Heart right ventricle (tissue), 16 donors: ENCODE results near the gene MYO5A. TPM values are rescaled to one million over a fixed set of nuclear protein-coding genes. Genes with fewer than 3 reads are reported as not detected.

Experiments used
- ATAC-seq, 8 donors: fragments of 200-7000 bp; cut with Tn5 transposase; one replicate each; pipeline ENCODE4 v1.9.1; 2020; ENCODE audit warnings: mild to moderate bottlenecking in 8 of 8, moderate library complexity in 8 of 8, moderate number of reproducible peaks in 1 of 8
- DNase-seq, 2 donors: peaks; one replicate each; pipeline ENCODE4 v3.0.0-alpha.2; 2020
- H3K27ac ChIP-seq, 10 donors: fragments of 200-600 bp; sonication (generic) in 2 of 10; one replicate each; pipeline versions ENCODE4 v1.5.0 to v1.8.0; 2020 to 2022; ENCODE audit warnings: mild to moderate bottlenecking in 3 of 10
- H3K27me3 ChIP-seq, 7 donors: fragments of 200-600 bp; one replicate each; pipeline ENCODE4 v1.8.0; 2021 to 2022; ENCODE audit warnings: mild to moderate bottlenecking in 2 of 7
- H3K36me3 ChIP-seq, 9 donors: fragments of 200-600 bp; sonication (generic) in 1 of 9; one replicate each; pipeline versions ENCODE4 v1.5.0 to v1.8.0; 2020 to 2022; ENCODE audit warnings: mild to moderate bottlenecking in 2 of 9
- H3K4me1 ChIP-seq, 9 donors: fragments of 200-600 bp; sonication (generic) in 1 of 9; one replicate each; pipeline versions ENCODE4 v1.5.0 to v1.8.0; 2020 to 2022; ENCODE audit warnings: mild to moderate bottlenecking in 4 of 9
- H3K4me3 ChIP-seq, 10 donors: fragments of 200-600 bp; sonication (generic) in 2 of 10; one replicate each; pipeline versions ENCODE4 v1.5.0 to v1.8.0; 2020 to 2022; ENCODE audit warnings: mild to moderate bottlenecking in 7 of 10, moderate library complexity in 2 of 10
- H3K9me3 ChIP-seq, 11 donors: fragments of 200-600 bp in 10 of 11; sonication (generic) in 2 of 11; one replicate each; pipeline versions ENCODE4 v1.5.0 to v1.8.0; 2013 to 2022; ENCODE audit warnings: mild to moderate bottlenecking in 2 of 11, control low read depth in 1 of 11, moderate library complexity in 1 of 11
- CTCF ChIP-seq, 9 donors: fragments of 200-600 bp; sonication (generic) in 2 of 9; IDR thresholded peaks; one replicate each; pipeline versions ENCODE4 v1.5.0 to v1.8.0; 2021 to 2022; ENCODE audit warnings: antibody characterized with exemption in 9 of 9, mild to moderate bottlenecking in 5 of 9, moderate library complexity in 1 of 9
- WGBS, 2 donors: extraction: QIAGEN DNeasy Blood & Tissue Kit; methylation state at CpG; one replicate each; pipeline ENCODE4 v1.1.7; 2013; ENCODE audit warnings: inconsistent platforms in 1 of 2; 5-methylcytosine and 5-hydroxymethylcytosine counted together
- intact Hi-C, 10 donors: fragments of 100-400 bp; cut with DNase I; formaldehyde crosslinking; loops; one replicate each; pipeline versions ENCODE4 v1.11.1 to v1.14.2; 2022
- polyA plus RNA-seq, 2 donors: library from polyadenylated mRNA; stranded (reverse); fragments of 200-250 nt; gene quantifications; one replicate each; pipeline ENCODE4 v1.2.3, GENCODE V29; 2013
- total RNA-seq, 10 donors: library from RNA; stranded (reverse); fragmentation: NEBNext Ultra II Directional in 3 of 10; extraction: Animal tissue kit (Norgen Biotek cat#: 25700) in 3 of 10; gene quantifications; one replicate each; pipeline versions ENCODE4 v1.2.1 to v1.2.4, GENCODE V29; 2021 to 2023
- donor health status: Arrhythmogenic right ventricular cardiomyopathy.
- donor health status: ischemic (EF 13 %, LVEDD 7.1; RV severe dilation, severe dysfunction).
- donor health status: healthy with polysubstance abuse.
- donor health status: DM: no; HTN: yes; CAD: no.
- donor health status: DM: no; HTN: no; CAD: no.
- donor health status: ischemic (EF 25% LVEDD 6.9; RV normal size, moderate dysfunction).
- donor health status: ischemic (EF 25% LVEDD 5.7; RV mildly dilated, moderate dysfunction).
- donor health status: healthy.
- donor health status: DM: yes; HTN: yes; CAD: no.
- donor health status: Ischemic cardiomyopathy.
- donor health status: ischemic (EF 35%, LVEDD 5.7; RV mildly dilated, moderate dysfunction).
- donor health status: nonischemic (EF 11% LVEDD 7.7; RV severe dilation, severe dysfunction).
- donor health status: DM: yes; HTN: yes; CAD: no.
- donor health status: PGD.
- donor health status: ischemic (EF 29% LVEDD 5.4; RV normal size, mild dysfunction).
- donor health status: nonischemic (EF 23%, LVEDD 6.1; RV moderate dilation, normal function).

MYO5A gene
- total and polyA plus RNA-seq, 12 donors, result 3.1 to 15.7 (median 6.3) TPM

GRCh38 chr15:52546031-52546751, 17.5 kb upstream of the MYO5A start:
- peak in 4 of 8 donors; percentile 28 to 47 (median 40) for ATAC-seq
- H3K9me3 ChIP-seq, result peaks cover 0 to 3% (median 0%) of the 10 kb centered on the region in 11 donors
- no peak overlapping the region for H3K4me3 ChIP-seq
- intact Hi-C loops, result no loop called here
- 96% methylated on average over 5 of the region's 5 CpGs for WGBS, 2 donors
- no peak overlapping the region for H3K27ac ChIP-seq
- peaks cover 0 to 5% (median 0%) of the 10 kb centered on the region in 9 donors for H3K4me1 ChIP-seq
- H3K36me3 ChIP-seq, result peaks cover 0 to 61% (median 38%) of the 10 kb centered on the region in 9 donors
- no peak for TF ChIP-seq CTCF (IDR thresholded peaks at IDR 0.05)
- no peak for DNase-seq
- no peaks in the 10 kb centered on the region for H3K27me3 ChIP-seq

- 79 to 82% methylated on average over 3 of the region's 3 CpGs for WGBS, 2 donors
- intact Hi-C loops, result no loop called here
Observed at GRCh38 chr15:52540374-52541012, 11.8 kb upstream of the MYO5A start.

GRCh38 chr15:52537459-52537858, 8.8 kb upstream of the MYO5A start:
- WGBS, 2 donors, result 93 to 98% methylated on average over 8 of the region's 8 CpGs
- no peak for ATAC-seq
- Histone ChIP-seq H3K9me3 (peaks cover 0 to 5% (median 0%) of the 10 kb centered on the region in 11 donors), H3K4me3 (no peak overlapping the region), H3K27me3 (peaks cover 0 to 32% (median 0%) of the 10 kb centered on the region in 7 donors), H3K4me1 (peaks cover 0 to 10% (median 0%) of the 10 kb centered on the region in 9 donors), H3K36me3 (no peaks in the 10 kb centered on the region), H3K27ac (no peak overlapping the region)
- no peak for DNase-seq
- no peak for TF ChIP-seq CTCF (IDR thresholded peaks at IDR 0.05)
- intact Hi-C loops, result no loop called here

More at GRCh38 chr15:52540374-52541012, 11.8 kb upstream of the MYO5A start:
- no peak overlapping the region for H3K27ac ChIP-seq
- H3K9me3 ChIP-seq, result peaks cover 0 to 5% (median 0%) of the 10 kb centered on the region in 11 donors
- no peak overlapping the region for H3K4me3 ChIP-seq
- no peak for TF ChIP-seq CTCF (IDR thresholded peaks at IDR 0.05)
- ATAC-seq, result no peak
- no peak for DNase-seq
- peaks cover 0 to 3% (median 0%) of the 10 kb centered on the region in 7 donors for H3K27me3 ChIP-seq
- H3K4me1 ChIP-seq, result peaks cover 0 to 10% (median 0%) of the 10 kb centered on the region in 9 donors
- H3K36me3 ChIP-seq, result peaks cover 0 to 4% (median 0%) of the 10 kb centered on the region in 9 donors

DNA sequence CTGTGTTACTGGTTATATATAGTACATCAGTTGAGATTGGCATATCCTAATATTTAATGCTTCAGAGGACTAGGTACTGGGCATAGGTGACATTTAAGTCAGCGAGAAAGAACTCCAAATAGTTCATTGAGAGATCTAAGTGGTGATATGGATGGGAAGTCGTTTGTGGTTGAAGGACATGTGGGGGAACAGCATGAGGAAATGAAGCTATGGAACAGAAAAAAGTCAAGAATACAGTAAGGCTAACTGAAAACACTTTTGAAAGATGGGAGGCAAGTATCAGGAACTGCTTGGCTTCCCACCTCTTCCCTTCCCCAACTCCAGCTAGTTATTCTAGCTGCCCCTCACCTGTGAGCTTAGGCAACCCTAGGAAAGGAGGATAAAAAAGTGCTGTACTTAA, 3.7 kb upstream of the MYO5A start:
- H3K27ac ChIP-seq, result no peak overlapping the region
- no peak for DNase-seq
- intact Hi-C loops, result no loop called here
- H3K36me3 ChIP-seq, result no peaks in the 10 kb centered on the region
- H3K4me3 ChIP-seq, result no peak overlapping the region
- H3K9me3 ChIP-seq, result no peaks in the 10 kb centered on the region
- ATAC-seq, result no peak
- 59 to 68% methylated on average over 2 of the region's 2 CpGs for WGBS, 2 donors
- H3K27me3 ChIP-seq, result peaks cover 0 to 48% (median 5%) of the 10 kb centered on the region in 7 donors
- H3K4me1 ChIP-seq, result peaks cover 3 to 17% (median 15%) of the 10 kb centered on the region in 9 donors
- TF ChIP-seq CTCF (IDR thresholded peaks at IDR 0.05), result no peak
